ENCODE results near the gene B4GALNT1. TPM values are rescaled to one million over a fixed set of nuclear protein-coding genes. Genes with fewer than 3 reads are reported as not detected.
"Not testable (repeated sequence)": the region's sequence is repeated elsewhere in the genome, so short reads cannot be mapped to it uniquely, and the experiment has no call there.

Gene B4GALNT1
- total RNA-seq, 1 donor from 2014 or later: 10.8 TPM

DNA sequence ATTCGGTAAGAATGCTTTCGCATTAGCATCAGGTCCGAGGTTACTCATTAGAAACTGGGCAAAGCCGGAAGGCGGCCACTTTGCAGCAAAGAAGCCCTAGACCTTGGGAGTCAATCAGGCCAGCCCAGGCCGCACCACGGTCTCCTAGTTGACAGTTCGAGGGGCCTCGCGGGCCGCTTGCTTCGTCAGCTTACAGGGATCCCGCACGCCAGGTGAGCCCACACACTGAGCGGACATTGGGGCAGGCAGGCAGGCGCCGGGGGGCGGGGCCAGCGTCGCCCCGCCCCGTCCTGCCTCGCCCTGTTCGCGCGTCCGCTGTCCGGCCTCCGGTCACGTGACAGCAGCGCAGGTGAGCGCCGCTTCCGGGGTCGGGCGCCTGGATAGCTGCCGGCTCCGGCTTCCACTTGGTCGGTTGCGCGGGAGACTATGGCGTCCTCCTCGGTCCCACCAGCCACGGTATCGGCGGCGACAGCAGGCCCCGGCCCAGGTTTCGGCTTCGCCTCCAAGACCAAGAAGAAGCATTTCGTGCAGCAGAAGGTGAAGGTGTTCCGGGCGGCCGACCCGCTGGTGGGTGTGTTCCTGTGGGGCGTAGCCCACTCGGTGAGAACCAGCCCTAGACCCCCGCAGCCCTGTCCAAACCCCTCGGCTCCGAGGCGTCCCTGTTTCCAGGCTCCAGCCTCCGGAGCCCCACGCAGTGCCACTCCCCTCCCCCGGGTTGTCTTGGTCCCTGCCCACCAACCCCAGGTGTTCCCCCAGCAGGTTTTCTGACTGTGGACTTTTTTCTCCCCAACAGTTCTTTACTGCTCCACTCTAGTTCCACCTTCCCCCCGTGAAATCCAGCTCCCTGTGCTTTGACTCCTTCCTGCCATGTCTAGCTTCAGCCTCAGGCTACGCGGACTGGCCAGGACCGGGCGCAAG lies 41.9 kb downstream of the B4GALNT1 start, which contains the start of gene PIP4K2C:
TSS of gene PIP4K2C (plus strand) at position 329 of the 918 bp plus-strand sequence. CDS start at position 427, 98 bp downstream.
- Mint-ChIP-seq H3K4me3 (ENCODE audit: low read depth) (peak within 1 kb of the TSS; percentile 86), H3K4me1 (ENCODE audit: low read depth) (peaks cover 16% of the 10 kb centered on the region), H3K27me3 (ENCODE audit: low read depth) (no peaks in the 10 kb centered on the region), H3K27ac (peak within 1 kb of the TSS; percentile 69), H3K36me3 (ENCODE audit: low read depth) (peaks cover 15% of the 10 kb centered on the region), H3K9me3 (no peaks in the 10 kb centered on the region)
- peak; percentile 73 for DNase-seq (ENCODE audit: low spot score)
- intact Hi-C loops (cut with micrococcal nuclease): loop anchor here (1.0 to 2.0 kb wide), 3 partner anchors 13 to 68 kb away; partner anchors contain the start of genes DCTN2, DTX3 and MBD6

DNA sequence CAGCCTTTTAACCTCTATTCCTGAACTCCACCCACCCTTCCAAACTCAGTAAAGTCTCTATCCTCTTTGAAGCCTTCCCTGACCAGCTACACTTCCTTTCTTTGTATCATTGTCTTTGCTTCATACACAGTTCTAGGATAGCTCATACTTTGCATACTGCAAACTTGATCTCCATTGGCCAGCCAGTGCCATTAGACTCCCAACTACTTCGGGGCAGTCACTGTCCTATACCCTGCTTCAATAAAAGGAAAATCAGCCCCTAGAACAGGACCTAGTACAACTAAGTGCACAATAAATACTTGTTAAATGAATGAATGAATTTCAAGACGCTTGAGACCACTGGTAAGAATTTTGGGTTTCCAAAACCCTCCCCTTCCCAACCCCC lies 42.5 kb downstream of the B4GALNT1 start:
- Mint-ChIP-seq H3K27me3 (ENCODE audit: low read depth) (no peaks in the 10 kb centered on the region), H3K36me3 (ENCODE audit: low read depth) (peaks cover 9% of the 10 kb centered on the region), H3K9me3 (no peaks in the 10 kb centered on the region), H3K4me3 (ENCODE audit: low read depth) (peak overlapping the region; percentile 86), H3K27ac (peak overlapping the region; percentile 41), H3K4me1 (ENCODE audit: low read depth) (peaks cover 16% of the 10 kb centered on the region)
- intact Hi-C loops (cut with micrococcal nuclease): loop anchor here (2.0 kb wide), 1 partner anchor 68 kb away; the partner anchor contains the start of gene MBD6
- no peak for DNase-seq (ENCODE audit: low spot score)

GRCh38 chr12:57588951-57589610 lies 43.9 kb downstream of the B4GALNT1 start:
- H3K4me3 Mint-ChIP-seq (ENCODE audit: low read depth); H3K9me3 Mint-ChIP-seq; H3K27ac Mint-ChIP-seq; DNase-seq (ENCODE audit: low spot score); H3K27me3 Mint-ChIP-seq (ENCODE audit: low read depth); H3K36me3 Mint-ChIP-seq (ENCODE audit: low read depth): not testable (repeated sequence)
- intact Hi-C loops (cut with micrococcal nuclease): loop anchor here (10.0 kb wide), 1 partner anchor 306 kb away; no protein-coding TSS in a partner anchor
- peaks cover 16% of the 10 kb centered on the region for H3K4me1 Mint-ChIP-seq (ENCODE audit: low read depth)

DNA sequence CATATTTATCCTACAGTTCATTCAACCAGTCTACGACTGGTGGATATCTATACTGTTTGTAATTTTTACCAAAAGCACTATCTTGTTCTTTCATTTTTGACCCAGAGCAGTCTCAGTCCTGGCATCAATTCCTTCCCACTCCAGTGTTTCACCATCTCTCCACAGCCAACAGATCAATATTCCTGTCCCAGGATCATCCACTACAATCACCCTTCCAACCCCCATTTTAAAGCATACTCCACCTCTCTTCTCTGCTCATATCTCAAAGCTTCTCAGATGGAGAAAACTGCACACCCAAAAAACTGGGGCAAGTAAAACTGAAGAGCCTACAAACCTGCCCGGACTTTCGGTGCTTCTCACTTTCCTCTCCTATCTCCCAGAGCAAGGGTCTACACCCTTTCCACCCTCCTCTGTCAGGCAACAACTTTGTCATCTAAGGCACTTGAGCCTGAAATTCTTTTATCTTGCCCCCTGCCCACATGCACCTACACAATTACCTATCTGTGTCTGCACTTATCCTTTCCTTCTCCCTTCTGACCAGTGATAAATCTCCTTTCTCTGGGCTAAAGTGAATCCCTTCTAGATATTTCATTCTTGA lies 46.1 kb downstream of the B4GALNT1 start:
- Mint-ChIP-seq H3K9me3 (no peaks in the 10 kb centered on the region), H3K36me3 (ENCODE audit: low read depth) (no peaks in the 10 kb centered on the region), H3K4me1 (ENCODE audit: low read depth) (peaks cover 12% of the 10 kb centered on the region), H3K27ac (no peak overlapping the region), H3K27me3 (ENCODE audit: low read depth) (peaks cover 2% of the 10 kb centered on the region), H3K4me3 (ENCODE audit: low read depth) (no peak overlapping the region)
- intact Hi-C loops (cut with micrococcal nuclease): loop anchor here (10.0 kb wide), 1 partner anchor 308 kb away; no protein-coding TSS in a partner anchor
- DNase-seq (ENCODE audit: low spot score): no peak

DNA sequence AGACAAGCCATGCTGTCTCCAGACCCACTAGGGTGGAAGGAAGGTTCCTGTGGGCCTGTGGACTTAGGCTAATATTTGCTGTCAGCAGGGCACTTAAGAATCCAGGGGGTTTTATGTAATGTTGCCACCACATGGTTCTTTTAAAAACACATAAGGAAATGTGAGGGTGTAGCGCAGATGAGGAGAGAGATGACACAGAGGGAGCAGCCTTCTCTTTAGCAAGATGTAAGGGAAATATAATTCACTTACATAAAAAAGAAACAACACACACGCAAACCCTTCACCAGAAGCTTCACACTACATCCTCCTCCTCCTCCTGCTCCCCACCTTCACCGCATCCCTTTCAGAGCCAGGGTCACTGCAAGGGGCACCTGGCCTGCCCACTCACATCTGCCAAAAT lies 46.9 kb downstream of the B4GALNT1 start:
- H3K36me3 Mint-ChIP-seq (ENCODE audit: low read depth): no peaks in the 10 kb centered on the region
- H3K9me3 Mint-ChIP-seq: no peaks in the 10 kb centered on the region
- no peak overlapping the region for H3K27ac Mint-ChIP-seq
- DNase-seq (ENCODE audit: low spot score): no peak
- peaks cover 8% of the 10 kb centered on the region for H3K4me1 Mint-ChIP-seq (ENCODE audit: low read depth)
- intact Hi-C loops (cut with micrococcal nuclease): loop anchor here (10.0 kb wide), 1 partner anchor 309 kb away; no protein-coding TSS in a partner anchor
- H3K27me3 Mint-ChIP-seq (ENCODE audit: low read depth): peaks cover 2% of the 10 kb centered on the region
- no peak overlapping the region for H3K4me3 Mint-ChIP-seq (ENCODE audit: low read depth)

DNA sequence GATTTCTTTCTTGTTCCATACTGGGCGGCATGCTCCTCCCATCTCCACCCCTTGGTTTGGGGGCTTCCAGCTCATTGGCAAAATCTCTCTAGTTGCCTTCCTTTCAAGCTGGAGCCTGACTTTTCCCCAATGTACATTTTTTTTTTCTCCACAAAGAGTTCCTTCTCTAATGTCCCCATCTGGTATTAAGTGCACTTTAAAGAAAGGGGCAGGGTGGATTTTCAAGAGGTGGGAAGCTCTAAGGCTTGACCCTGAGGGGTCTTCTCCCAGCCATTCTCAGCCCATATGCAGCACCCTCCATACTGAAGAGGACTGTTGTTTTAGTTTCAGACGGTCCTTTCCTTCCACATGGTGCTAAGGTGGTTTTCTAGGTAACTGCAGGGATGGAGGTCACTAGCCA lies 47.8 kb downstream of the B4GALNT1 start:
- no peak overlapping the region for H3K4me3 Mint-ChIP-seq (ENCODE audit: low read depth)
- intact Hi-C loops (cut with micrococcal nuclease): loop anchor here (10.0 kb wide), 1 partner anchor 310 kb away; no protein-coding TSS in a partner anchor
- H3K27ac Mint-ChIP-seq: no peak overlapping the region
- H3K27me3 Mint-ChIP-seq (ENCODE audit: low read depth): peaks cover 2% of the 10 kb centered on the region
- H3K36me3 Mint-ChIP-seq (ENCODE audit: low read depth): no peaks in the 10 kb centered on the region
- peaks cover 2% of the 10 kb centered on the region for H3K4me1 Mint-ChIP-seq (ENCODE audit: low read depth)
- no peak for DNase-seq (ENCODE audit: low spot score)
- H3K9me3 Mint-ChIP-seq: no peaks in the 10 kb centered on the region

- H3K27ac Mint-ChIP-seq: no peak overlapping the region
- DNase-seq (ENCODE audit: low spot score): no peak
- H3K4me1 Mint-ChIP-seq (ENCODE audit: low read depth): peaks cover 2% of the 10 kb centered on the region
- no peak overlapping the region for H3K4me3 Mint-ChIP-seq (ENCODE audit: low read depth)
- H3K27me3 Mint-ChIP-seq (ENCODE audit: low read depth): peaks cover 2% of the 10 kb centered on the region
- intact Hi-C loops (cut with micrococcal nuclease): loop anchor here (10.0 kb wide), 1 partner anchor 310 kb away; no protein-coding TSS in a partner anchor
- H3K9me3 Mint-ChIP-seq: no peaks in the 10 kb centered on the region
- no peaks in the 10 kb centered on the region for H3K36me3 Mint-ChIP-seq (ENCODE audit: low read depth)
Observed at GRCh38 chr12:57584690-57585089, 48.3 kb downstream of the B4GALNT1 start.

- H3K4me1 Mint-ChIP-seq (ENCODE audit: low read depth): peaks cover 2% of the 10 kb centered on the region
- DNase-seq (ENCODE audit: low spot score): no peak
- H3K9me3 Mint-ChIP-seq: no peaks in the 10 kb centered on the region
- peaks cover 2% of the 10 kb centered on the region for H3K27me3 Mint-ChIP-seq (ENCODE audit: low read depth)
- H3K4me3 Mint-ChIP-seq (ENCODE audit: low read depth): no peak overlapping the region
- H3K27ac Mint-ChIP-seq: no peak overlapping the region
- H3K36me3 Mint-ChIP-seq (ENCODE audit: low read depth): no peaks in the 10 kb centered on the region
- intact Hi-C loops (cut with micrococcal nuclease): loop anchor here (10.0 kb wide), 1 partner anchor 311 kb away; no protein-coding TSS in a partner anchor
Observed at GRCh38 chr12:57584050-57584449, 49.0 kb downstream of the B4GALNT1 start.

DNA sequence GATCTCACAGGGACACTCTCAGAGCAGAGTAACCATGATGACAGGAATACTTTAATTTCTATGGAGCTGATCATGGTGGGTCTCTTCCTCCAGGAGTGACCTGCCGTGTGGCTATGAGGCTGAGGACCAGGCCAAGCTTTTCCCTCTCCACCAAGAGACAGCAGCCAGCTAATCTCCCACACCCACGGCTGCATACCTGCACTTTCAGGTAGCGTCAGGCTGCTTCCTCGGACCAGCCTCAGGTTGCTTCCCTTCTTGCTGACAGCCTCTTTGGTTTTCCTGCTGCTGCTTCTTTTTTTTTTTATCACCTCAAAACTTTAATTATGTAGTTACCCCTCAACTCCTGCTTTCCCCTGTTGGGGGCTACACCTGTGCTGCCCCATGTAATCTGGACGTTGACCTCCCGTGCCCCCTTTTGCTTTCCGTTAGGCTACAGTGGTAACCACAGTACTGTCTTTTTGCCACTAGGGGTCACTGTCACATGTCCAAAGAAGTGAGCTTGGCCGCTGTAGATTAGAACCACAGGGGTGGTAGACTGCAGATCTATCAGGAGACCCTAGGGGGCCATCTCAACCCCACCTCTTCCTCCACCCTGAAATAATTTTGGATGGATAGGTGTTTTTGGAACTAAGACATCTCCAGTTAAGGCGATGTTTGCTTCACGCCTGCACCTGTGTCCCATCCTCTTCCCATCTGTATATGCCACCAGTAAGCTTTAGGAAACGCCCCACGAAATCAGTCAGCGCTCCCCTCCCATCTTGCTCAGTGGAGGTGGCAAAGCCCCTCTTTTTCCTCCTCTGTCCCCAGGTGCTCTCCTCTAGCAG lies 49.8 kb downstream of the B4GALNT1 start:
- DNase-seq (ENCODE audit: low spot score): peak; percentile 60
- no peak overlapping the region for H3K27ac Mint-ChIP-seq
- peaks cover 2% of the 10 kb centered on the region for H3K27me3 Mint-ChIP-seq (ENCODE audit: low read depth)
- intact Hi-C loops (cut with micrococcal nuclease): loop anchor here (1.0 to 10.0 kb wide), 4 partner anchors 38 to 312 kb away; no protein-coding TSS in a partner anchor
- H3K4me1 Mint-ChIP-seq (ENCODE audit: low read depth): peaks cover 2% of the 10 kb centered on the region
- H3K4me3 Mint-ChIP-seq (ENCODE audit: low read depth): no peak overlapping the region
- H3K36me3 Mint-ChIP-seq (ENCODE audit: low read depth): no peaks in the 10 kb centered on the region
- H3K9me3 Mint-ChIP-seq: no peaks in the 10 kb centered on the region

DNA sequence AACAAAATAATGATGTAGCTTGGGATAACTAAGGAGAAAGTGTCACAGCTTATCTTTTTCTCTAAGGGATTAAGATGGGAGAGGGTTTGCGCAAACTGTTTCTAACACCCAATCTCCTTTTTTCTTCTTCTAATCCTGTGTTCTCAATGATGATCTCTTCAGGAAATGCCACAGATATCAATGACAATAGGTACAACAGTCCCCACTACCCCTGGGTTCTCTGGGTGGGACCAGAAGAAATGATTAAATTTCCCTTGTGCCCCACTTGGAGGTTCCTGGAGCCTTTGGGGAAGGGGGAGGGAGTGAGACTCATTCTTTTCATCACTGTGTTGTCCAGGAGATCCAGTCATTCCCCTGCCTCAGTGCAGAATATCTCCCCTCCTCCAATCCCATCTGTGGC lies 50.6 kb downstream of the B4GALNT1 start:
- no peak for DNase-seq (ENCODE audit: low spot score)
- no peaks in the 10 kb centered on the region for H3K9me3 Mint-ChIP-seq
- no peaks in the 10 kb centered on the region for H3K36me3 Mint-ChIP-seq (ENCODE audit: low read depth)
- H3K4me1 Mint-ChIP-seq (ENCODE audit: low read depth): peaks cover 2% of the 10 kb centered on the region
- H3K27ac Mint-ChIP-seq: no peak overlapping the region
- intact Hi-C loops (cut with micrococcal nuclease): loop anchor here (2.0 to 10.0 kb wide), 3 partner anchors 110 to 312 kb away; no protein-coding TSS in a partner anchor
- peaks cover 2% of the 10 kb centered on the region for H3K27me3 Mint-ChIP-seq (ENCODE audit: low read depth)
- H3K4me3 Mint-ChIP-seq (ENCODE audit: low read depth): no peak overlapping the region

DNA sequence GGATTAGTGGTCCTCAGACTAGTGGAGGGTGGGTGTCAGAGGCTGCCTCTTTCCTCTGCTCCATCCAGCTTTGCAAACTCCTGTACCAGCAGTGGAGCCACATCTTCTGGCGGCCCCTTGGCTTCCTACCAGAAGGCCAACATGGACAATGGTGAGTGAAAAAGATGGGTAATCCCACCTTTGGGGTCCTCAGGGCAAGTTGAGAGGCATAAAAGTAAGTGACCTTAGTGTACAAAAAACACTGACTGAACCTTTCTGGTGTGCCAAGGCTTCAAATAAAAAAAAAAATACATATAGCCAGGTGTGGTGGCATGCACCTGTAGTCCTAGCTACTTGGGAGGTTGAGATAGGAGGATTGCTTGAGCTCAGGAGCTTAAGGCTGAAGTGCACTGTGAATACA lies 51.2 kb downstream of the B4GALNT1 start:
- Mint-ChIP-seq H3K36me3 (ENCODE audit: low read depth) (no peaks in the 10 kb centered on the region), H3K27me3 (ENCODE audit: low read depth) (peaks cover 2% of the 10 kb centered on the region), H3K4me3 (ENCODE audit: low read depth) (no peak overlapping the region), H3K9me3 (no peaks in the 10 kb centered on the region), H3K27ac (no peak overlapping the region), H3K4me1 (ENCODE audit: low read depth) (peaks cover 2% of the 10 kb centered on the region)
- intact Hi-C loops (cut with micrococcal nuclease): loop anchor here (2.0 to 10.0 kb wide), 3 partner anchors 111 to 313 kb away; no protein-coding TSS in a partner anchor
- DNase-seq (ENCODE audit: low spot score): no peak
